HEK293 (cell line): ENCODE measurements around the gene SRSF2.

Experiments used
- ATF2 ChIP-seq: fragments of 450-650 bp; formaldehyde crosslinking; IDR thresholded peaks from 2 replicates; pipeline ENCODE4 v1.5.1; 2016; ENCODE audit warnings: missing biosample characterization, missing genetic modification characterization, low read depth
- CTCF ChIP-seq: fragments of 450-650 bp; formaldehyde crosslinking; IDR thresholded peaks from 2 replicates; pipeline ENCODE4 v1.5.1; 2016; ENCODE audit warnings: missing biosample characterization, missing genetic modification characterization
- REST ChIP-seq: fragments of 450-650 bp; formaldehyde crosslinking; IDR thresholded peaks from 2 replicates; pipeline ENCODE4 v1.5.1; 2016; ENCODE audit warnings: missing biosample characterization, missing genetic modification characterization
- SP2 ChIP-seq: fragments of 450-650 bp; formaldehyde crosslinking; IDR thresholded peaks from 2 replicates; pipeline ENCODE4 v1.5.1; 2016; ENCODE audit warnings: missing biosample characterization, missing genetic modification characterization
- ZBTB17 ChIP-seq: fragments of 450-650 bp; formaldehyde crosslinking; IDR thresholded peaks from 2 replicates; pipeline ENCODE4 v1.5.1; 2016; ENCODE audit warnings: missing biosample characterization, missing genetic modification characterization
- ZBTB7A ChIP-seq: fragments of 450-650 bp; formaldehyde crosslinking; IDR thresholded peaks from 2 replicates; pipeline ENCODE4 v1.5.1; 2016; ENCODE audit warnings: low read depth, missing biosample characterization, missing genetic modification characterization
- ZNF133 ChIP-seq: fragments of 450-650 bp; formaldehyde crosslinking; IDR thresholded peaks from 2 replicates; pipeline ENCODE4 v1.5.1; 2016; ENCODE audit warnings: missing biosample characterization, missing genetic modification characterization
- ZNF24 ChIP-seq: fragments of 450-650 bp; formaldehyde crosslinking; IDR thresholded peaks from 2 replicates; pipeline ENCODE4 v1.5.1; 2016; ENCODE audit warnings: missing biosample characterization, missing genetic modification characterization
- ZNF292 ChIP-seq: fragments of 450-650 bp; formaldehyde crosslinking; IDR thresholded peaks from 2 replicates; pipeline ENCODE4 v1.5.1; 2016; ENCODE audit warnings: low read depth, missing biosample characterization, missing genetic modification characterization, borderline replicate concordance
- ZNF416 ChIP-seq: fragments of 450-650 bp; formaldehyde crosslinking; IDR thresholded peaks from 2 replicates; pipeline ENCODE4 v1.5.1; 2016; ENCODE audit warnings: missing biosample characterization, missing genetic modification characterization
- ZSCAN16 ChIP-seq: fragments of 450-650 bp; formaldehyde crosslinking; IDR thresholded peaks from 2 replicates; pipeline ENCODE4 v1.5.1; 2016; ENCODE audit warnings: missing biosample characterization, missing genetic modification characterization
- ZSCAN30 ChIP-seq: fragments of 450-650 bp; IDR thresholded peaks from 2 replicates; pipeline ENCODE4 v1.5.1; 2018; ENCODE audit warnings: missing biosample characterization, mild to moderate bottlenecking, missing genetic modification characterization, moderate library complexity

- no peak for TF ChIP-seq REST (tag by site-specific recombination)
- no peak for TF ChIP-seq ZBTB17 (tag by site-specific recombination)
- no peak for TF ChIP-seq CTCF (tag by site-specific recombination)
- TF ChIP-seq ZSCAN30 (tag by site-specific recombination): no peak
- no peak for TF ChIP-seq ZBTB7A
- TF ChIP-seq ZNF416 (tag by site-specific recombination): no peak
- TF ChIP-seq ZNF24 (tag by site-specific recombination): no peak
- TF ChIP-seq ZNF292 (tag by site-specific recombination): no peak
- no peak for TF ChIP-seq ZNF133 (tag by site-specific recombination)
- TF ChIP-seq ZSCAN16 (tag by site-specific recombination): no peak
- no peak for TF ChIP-seq SP2 (tag by site-specific recombination)
- TF ChIP-seq ATF2: no peak
These were observed 1.4 kb downstream of the SRSF2 start for GRCh38 chr17:76735586-76736348.
